Lower leg skin (tissue), 4 donors: ENCODE measurements around the gene KRT2. TPM values are rescaled to one million over a fixed set of nuclear protein-coding genes. Genes with fewer than 3 reads are reported as not detected.

ENCODE experiments used
- DNase-seq, 2 donors: peaks; one replicate each; pipeline ENCODE4 v3.0.0-alpha.2; 2019; ENCODE audit warnings: low spot score in 2 of 2
- H3K4me3 ChIP-seq: fragments of 200-600 bp; sonication (generic); 2 replicates; pipeline ENCODE4 v1.5.1; 2017; ENCODE audit warnings: mild to moderate bottlenecking, low read depth; ENCODE audit not compliant: poor library complexity, severe bottlenecking
- CTCF ChIP-seq, 3 donors: fragments of 450-650 bp; IDR thresholded peaks; one replicate each; pipeline ENCODE4 v1.5.1; 2016; ENCODE audit warnings: antibody characterized with exemption in 3 of 3, mild to moderate bottlenecking in 3 of 3, moderate library complexity in 2 of 3
- POLR2A ChIP-seq, 2 donors: fragments of 450-650 bp; IDR thresholded peaks; one replicate each; pipeline ENCODE4 v1.6.1; 2016 to 2017; ENCODE audit warnings: antibody characterized with exemption in 2 of 2, mild to moderate bottlenecking in 1 of 2, moderate library complexity in 1 of 2
- WGBS, 2 donors: methylation state at CpG; one replicate each; pipeline ENCODE4 v1.1.5; 2018; 5-methylcytosine and 5-hydroxymethylcytosine counted together
- intact Hi-C: fragments of 100-400 bp; cut with DNase I; formaldehyde crosslinking; loops from one replicate; pipeline ENCODE4 v1.15.0; 2023; ENCODE audit warnings: low total_unique reads
- total RNA-seq, 4 donors: library from RNA; depleted of rRNA; stranded (reverse); fragments of >200 nt; gene quantifications; one replicate each; pipeline ENCODE4 v1.1.0, GENCODE V29; 2016

Gene KRT2
- total RNA-seq, 4 donors from 2014 or later = 1,166 to 2,212 (median 1,643) TPM

- intact Hi-C loops = no loop called here
- 88 to 90% methylated on average over 5 of the region's 5 CpGs for WGBS, 2 donors
- peak in 1 of 2 donors; percentile 53 for DNase-seq
Observed at GRCh38 chr12:52602552-52602951, 49.5 kb downstream of the KRT2 start.

DNA sequence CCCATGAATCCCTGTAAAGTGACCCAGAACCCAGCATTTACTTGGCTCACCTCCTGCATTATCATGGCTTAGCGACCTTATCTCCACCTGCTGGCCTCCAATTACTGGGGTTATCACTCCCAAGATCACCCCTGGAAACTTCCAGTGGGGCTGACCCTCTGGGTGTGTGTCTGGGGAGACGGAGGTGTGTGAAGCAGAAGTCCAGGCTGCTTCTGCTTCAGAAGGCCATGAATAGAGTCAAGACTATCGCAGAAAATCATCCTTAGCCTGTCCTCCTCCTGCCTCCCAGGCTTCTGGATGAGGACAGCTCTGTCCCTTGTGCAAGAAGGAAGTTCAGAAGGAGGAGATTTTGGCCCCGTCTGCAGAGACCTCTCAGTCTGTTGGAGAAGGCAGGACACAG, 50.3 kb downstream of the KRT2 start:
- 76 to 80% methylated on average over 4 of the region's 4 CpGs for WGBS, 2 donors
- H3K4me3 ChIP-seq = no peak overlapping the region
- intact Hi-C loops = no loop called here
- DNase-seq = no peak
- TF ChIP-seq CTCF (IDR thresholded peaks at IDR 0.05) (no peak), POLR2A (IDR thresholded peaks at IDR 0.05) (no peak)

More at GRCh38 chr12:52602552-52602951, 49.5 kb downstream of the KRT2 start:
- TF ChIP-seq POLR2A (IDR thresholded peaks at IDR 0.05) = no peak
- no peak for TF ChIP-seq CTCF (IDR thresholded peaks at IDR 0.05)
- no peak overlapping the region for H3K4me3 ChIP-seq

DNA sequence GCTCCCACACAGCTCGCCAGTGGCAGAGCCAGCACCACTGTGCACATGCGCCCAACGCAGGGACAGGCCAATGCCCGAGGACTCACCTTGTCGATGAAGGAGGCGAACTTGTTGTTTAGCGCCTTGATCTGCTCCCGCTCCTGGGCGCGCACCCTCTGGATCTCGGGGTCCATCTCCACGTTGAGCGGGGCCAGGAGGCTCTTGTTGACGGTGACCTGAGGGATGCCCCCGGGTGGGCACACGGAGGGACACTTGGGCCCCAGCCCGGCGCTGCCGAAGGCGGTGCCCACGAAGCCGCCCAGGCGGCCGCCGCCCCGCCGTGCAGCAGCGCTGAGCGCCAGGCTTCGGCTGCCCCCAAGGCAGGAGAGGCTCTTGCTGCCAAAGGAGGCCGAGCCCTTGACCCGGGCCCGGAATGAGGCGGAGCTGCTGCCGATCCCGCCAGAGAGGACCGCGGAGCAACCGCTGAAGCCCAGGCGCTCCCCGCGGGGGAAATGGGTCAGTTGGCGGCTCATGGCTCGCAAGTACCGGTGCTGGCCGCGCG, 51.0 kb downstream of the KRT2 start, which contains the start of gene KRT72:
KRT72 (minus strand) TSS at position 523 of the 541 bp plus-strand sequence; CDS start at position 512, 11 bp downstream.
- H3K4me3 ChIP-seq = no peak within 1 kb of the TSS
- intact Hi-C loops = no loop called here
- 40 to 79% methylated on average over 14 to 28 of the region's 48 CpGs for WGBS, 2 donors
- TF ChIP-seq CTCF (IDR thresholded peaks at IDR 0.05) (no peak), POLR2A (IDR thresholded peaks at IDR 0.05) (no peak)
- peak in 1 of 2 donors; percentile 82 for DNase-seq

DNA sequence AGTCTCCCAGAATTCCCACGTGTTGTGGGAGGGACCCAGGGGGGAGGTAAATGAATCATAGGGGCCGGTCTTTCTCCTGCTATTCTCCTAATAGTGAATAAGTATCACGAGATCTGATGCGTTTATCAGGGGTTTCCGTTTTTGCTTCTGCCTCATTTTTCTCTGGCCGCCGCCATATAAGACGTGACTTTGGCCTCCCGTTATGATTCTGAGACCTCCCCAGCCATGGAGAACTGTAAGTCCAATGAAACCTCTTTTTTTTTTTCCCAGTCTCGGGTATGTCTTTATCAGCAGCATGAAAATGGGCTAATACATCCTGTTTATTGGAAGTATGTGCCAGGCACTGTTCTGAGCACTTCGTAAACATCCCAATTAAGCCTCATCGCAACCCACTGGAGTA, 51.5 kb downstream of the KRT2 start:
- TF ChIP-seq CTCF (IDR thresholded peaks at IDR 0.05) (no peak), POLR2A (IDR thresholded peaks at IDR 0.05) (no peak)
- intact Hi-C loops = no loop called here
- WGBS, 2 donors = 89 to 93% methylated on average over 12 of the region's 12 CpGs
- DNase-seq = no peak
- H3K4me3 ChIP-seq = no peak overlapping the region

DNA sequence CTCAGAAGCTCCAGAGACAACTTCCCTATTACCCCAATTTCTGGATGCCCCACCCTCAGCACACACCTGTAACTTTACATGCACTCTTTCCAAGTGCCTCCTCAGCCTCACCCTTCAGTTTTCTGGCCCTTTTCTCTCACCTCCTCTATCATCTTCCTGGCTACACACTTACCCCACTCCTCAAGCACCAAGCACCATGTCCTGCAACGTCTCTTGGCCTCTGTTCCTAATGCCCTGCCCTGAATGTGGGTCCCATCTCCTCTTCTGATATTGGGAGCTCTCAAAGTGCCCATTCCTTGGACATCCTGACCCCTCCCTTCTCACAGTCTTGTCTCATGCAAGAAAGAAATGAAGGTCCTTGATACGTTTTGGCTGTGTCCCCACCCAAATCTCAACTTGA, 51.9 kb downstream of the KRT2 start:
- WGBS, 2 donors = 60 to 82% methylated on average over 2 of the region's 2 CpGs
- intact Hi-C loops = no loop called here
- TF ChIP-seq POLR2A (IDR thresholded peaks at IDR 0.05) = no peak
- TF ChIP-seq CTCF (IDR thresholded peaks at IDR 0.05) = no peak
- peak in 1 of 2 donors; percentile 42 for DNase-seq
- no peak overlapping the region for H3K4me3 ChIP-seq

GRCh38 chr12:52598966-52599365, 53.0 kb downstream of the KRT2 start:
- WGBS, 2 donors = 88 to 93% methylated on average over 5 of the region's 5 CpGs
- no peak overlapping the region for H3K4me3 ChIP-seq
- DNase-seq = peak in 1 of 2 donors; percentile 60
- no peak for TF ChIP-seq POLR2A (IDR thresholded peaks at IDR 0.05)
- no peak for TF ChIP-seq CTCF (IDR thresholded peaks at IDR 0.05)
- intact Hi-C loops = no loop called here
